GM21825 (cell line): ENCODE data around the gene WDR6.
A peak's percentile ranks its signal among the peaks of the same experiment; 100 is the strongest.

Source experiments
- ATAC-seq: cut with Tn5 transposase; IDR thresholded peaks from one replicate; pipeline ENCODE4 v1.9.1; 2021; ENCODE audit warnings: mild to moderate bottlenecking, moderate library complexity; ENCODE audit not compliant: unreplicated experiment

WDR6 gene, protein sequence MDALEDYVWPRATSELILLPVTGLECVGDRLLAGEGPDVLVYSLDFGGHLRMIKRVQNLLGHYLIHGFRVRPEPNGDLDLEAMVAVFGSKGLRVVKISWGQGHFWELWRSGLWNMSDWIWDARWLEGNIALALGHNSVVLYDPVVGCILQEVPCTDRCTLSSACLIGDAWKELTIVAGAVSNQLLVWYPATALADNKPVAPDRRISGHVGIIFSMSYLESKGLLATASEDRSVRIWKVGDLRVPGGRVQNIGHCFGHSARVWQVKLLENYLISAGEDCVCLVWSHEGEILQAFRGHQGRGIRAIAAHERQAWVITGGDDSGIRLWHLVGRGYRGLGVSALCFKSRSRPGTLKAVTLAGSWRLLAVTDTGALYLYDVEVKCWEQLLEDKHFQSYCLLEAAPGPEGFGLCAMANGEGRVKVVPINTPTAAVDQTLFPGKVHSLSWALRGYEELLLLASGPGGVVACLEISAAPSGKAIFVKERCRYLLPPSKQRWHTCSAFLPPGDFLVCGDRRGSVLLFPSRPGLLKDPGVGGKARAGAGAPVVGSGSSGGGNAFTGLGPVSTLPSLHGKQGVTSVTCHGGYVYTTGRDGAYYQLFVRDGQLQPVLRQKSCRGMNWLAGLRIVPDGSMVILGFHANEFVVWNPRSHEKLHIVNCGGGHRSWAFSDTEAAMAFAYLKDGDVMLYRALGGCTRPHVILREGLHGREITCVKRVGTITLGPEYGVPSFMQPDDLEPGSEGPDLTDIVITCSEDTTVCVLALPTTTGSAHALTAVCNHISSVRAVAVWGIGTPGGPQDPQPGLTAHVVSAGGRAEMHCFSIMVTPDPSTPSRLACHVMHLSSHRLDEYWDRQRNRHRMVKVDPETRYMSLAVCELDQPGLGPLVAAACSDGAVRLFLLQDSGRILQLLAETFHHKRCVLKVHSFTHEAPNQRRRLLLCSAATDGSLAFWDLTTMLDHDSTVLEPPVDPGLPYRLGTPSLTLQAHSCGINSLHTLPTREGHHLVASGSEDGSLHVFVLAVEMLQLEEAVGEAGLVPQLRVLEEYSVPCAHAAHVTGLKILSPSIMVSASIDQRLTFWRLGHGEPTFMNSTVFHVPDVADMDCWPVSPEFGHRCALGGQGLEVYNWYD

DNA sequence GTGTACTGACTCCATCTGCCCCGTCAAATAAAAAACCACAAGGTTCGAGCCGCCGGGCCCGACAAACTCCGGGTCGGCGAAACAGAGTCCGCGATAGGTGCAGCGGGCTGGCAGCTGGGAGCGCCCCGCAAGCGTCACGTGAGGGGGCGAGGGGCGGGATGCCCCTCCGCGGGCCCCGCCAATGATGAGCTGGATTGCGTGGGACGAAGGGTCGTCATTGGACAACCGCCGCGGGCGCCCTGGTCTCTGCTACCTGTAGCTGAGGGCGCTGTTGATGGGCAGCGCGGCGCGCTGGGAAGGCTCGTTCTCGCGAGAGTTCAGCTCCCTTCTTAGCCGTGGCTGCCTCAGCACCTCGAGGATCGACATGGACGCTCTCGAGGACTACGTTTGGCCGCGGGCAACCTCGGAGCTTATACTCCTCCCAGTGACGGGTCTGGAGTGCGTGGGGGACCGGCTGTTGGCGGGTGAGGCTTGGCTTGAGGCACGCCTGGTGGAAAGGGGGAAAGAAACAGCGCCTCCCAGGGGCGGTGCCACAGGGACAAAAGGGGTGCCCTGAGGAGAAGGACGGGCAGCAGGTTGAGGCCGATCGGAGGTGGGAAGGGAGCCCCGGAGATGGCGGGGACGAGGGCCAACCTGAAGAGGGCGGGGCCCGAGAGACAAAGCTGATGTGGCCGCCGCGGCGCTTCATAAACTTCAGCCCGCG, at the start of gene WDR6:
TSS of gene WDR6 (plus strand) at position 324 of the 703 bp plus-strand sequence. CDS start at position 365, 41 bp downstream.
- peak; percentile 87 for ATAC-seq

DNA sequence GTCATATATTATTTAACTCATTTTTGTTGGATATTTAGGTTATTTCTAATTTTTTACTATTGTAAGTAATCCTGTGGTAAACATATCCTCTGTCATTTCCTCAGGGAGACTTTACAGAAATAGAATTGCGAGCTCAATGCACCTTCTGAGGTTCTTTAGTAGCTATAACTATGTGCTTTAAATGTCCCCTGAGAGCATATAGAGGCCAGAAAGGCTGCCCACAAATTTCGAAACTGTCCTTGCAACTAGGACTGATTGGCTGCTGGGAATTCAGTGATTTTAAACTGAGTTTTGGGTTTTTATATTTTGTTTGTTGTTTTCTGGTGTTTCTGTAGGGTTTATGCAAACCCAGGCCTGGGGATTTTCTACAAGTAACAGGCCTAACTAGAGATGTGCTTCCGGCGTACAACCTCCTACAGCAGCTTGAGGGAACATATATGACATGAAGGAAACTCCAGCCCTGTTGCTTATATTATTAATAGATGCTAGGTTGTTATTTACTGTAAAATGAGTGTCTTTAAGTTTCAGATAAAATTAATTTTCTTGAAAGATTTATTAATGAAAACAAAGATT, 46.3 kb upstream of the WDR6 start:
- no peak for ATAC-seq

DNA sequence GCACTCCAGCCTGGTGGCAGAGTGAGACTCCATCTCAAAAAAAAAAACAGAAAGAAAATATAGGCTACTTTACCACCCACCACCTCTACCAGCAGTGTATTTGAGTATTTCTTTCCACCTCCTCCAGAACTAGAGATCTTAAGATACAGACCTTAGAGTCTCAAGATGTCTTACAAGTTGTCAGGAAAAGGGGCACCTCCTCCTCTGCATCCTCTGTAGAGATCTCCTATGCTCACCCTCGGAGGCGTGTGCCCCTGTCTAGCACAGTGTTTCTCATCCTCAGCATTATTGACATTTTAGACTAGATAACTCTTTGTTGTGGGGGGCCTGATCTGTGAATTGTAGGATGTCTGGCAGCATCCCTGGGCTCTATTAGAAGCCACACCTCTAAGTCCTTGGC, 44.9 kb upstream of the WDR6 start:
- ATAC-seq, result no peak

DNA sequence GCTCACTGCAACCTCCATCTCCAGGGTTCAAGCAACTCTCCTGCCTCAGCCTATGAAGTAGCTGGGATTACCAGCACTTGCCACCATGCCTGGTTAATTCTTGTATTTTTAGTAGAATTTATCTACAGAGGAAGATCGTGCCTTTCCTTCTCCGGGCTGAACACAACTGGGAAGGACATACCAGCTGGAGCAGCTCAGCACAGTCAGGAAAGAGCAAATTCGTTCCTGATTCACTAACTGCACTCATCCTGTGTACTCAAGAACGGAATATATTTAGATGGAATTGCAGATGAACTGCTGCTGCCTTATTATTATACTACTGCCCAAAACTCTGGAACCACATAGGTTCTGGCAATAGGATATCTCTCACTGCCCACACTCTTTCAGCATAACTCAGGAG, 44.3 kb upstream of the WDR6 start:
- ATAC-seq, result no peak

DNA sequence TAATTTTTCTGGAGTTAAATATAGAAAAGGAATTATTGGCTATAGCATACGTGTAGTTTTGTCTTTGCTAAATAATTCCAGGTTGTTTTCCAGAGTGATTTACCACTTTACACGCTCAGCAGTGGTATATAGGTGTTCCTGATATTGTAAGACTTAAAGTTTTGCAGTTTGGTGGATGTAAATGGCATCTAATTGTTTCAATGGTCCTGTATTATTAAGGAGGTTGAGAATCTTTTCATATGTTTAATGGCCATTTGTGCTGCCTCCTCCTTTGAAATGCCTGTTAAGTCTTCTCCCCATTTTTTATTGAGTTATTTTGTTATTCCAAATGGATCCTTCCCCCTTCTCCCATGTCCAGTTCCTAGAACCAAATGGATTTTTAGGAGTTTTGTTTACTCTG, 43.6 kb upstream of the WDR6 start:
- ATAC-seq, result no peak

DNA sequence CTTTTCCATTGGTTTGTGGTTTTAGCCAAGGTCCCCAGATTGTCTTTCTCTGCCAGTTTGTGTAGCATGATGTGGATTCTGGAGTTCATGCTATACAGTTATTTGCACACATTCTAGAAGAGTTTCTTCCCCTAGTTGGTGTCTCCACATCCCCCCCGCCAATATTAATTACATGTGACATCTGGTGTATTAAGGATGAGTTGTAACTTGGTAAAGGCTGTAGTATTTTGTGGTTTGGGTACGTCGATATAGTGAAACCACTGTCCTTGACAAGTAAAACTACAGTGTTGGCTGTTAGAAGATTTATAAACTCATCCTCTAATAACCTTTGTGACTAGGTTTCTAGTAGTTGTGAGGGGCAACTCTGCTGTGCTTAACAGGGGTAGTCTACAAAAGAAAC, 40.8 kb upstream of the WDR6 start:
- no peak for ATAC-seq

DNA sequence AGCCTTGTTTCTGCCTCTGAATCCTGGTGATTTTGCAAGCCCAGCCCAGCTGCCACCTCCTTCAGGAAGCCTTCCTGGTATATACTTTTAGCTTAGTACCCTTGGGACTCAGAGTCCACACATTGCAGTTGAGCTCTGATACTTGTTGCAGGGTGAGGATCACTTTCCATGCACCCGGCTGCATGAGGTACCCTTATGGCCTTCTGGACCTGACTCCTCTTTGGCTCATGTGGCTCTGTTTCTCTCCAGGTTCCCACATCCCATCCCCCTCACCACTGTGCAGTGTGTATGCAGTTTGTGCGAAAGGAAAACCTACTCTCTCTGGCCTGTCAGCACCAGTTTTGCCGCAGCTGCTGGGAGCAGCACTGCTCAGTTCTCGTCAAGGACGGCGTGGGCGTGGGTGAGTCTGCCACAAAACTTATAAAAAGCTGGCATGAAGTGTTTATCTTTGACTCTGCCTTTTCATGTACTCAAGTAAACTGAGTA, 40.3 kb upstream of the WDR6 start:
- no peak for ATAC-seq

DNA sequence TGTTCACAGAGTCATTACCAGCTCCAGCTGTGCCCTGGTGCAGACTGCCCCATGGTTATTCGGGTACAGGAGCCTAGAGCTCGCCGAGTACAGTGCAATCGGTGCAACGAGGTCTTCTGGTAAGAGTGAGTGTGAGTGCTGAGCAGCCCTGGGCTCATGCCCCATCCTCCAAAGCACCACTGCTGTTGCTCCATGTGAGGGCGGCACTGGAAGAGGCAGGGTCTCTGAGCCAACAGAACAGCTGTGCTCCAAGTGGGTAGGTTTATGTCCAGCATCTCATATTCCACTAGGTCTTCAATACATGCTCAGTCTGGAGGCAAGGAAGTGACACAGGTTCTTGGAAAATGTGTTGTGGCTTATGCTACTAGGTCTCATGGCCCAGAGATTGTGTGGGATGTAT, 36.6 kb upstream of the WDR6 start:
- ATAC-seq, result no peak

DNA sequence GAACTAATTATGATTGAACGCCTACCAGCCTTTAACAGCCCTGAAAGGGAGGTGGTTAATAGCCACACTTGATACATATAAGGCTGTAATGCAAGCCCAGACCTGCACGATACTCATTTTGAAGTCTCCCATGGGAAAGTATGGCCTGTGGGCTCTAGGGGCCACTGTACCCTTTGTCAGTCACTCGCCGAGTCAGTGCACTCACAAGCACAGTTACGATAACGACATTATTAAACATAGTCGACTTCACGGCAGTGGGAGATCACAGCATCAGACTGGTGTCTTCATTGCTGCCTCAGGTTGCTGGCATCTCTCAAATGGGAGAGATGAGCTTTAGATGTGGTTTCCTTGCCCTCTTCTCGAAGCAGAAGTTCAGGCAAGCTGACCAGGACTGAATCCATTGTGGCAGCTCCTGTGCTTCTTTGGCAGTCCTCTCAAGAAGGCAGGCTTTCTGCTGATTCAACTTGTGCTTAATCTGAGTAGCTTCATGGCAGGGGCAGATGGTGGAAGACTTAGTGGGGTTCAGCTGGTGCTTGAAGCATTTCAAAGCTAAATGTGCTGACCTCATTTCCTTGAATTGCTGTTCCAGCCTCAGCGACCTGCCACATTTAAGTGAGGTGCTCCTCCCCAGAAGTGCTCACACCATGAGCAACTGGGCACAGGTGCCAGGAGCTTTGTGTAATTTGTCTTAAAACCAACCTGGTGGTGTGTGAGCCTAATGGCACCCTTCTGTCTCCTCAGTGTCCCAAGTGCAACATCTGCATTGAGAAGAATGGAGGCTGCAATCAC, 32.9 kb upstream of the WDR6 start:
- no peak for ATAC-seq

DNA sequence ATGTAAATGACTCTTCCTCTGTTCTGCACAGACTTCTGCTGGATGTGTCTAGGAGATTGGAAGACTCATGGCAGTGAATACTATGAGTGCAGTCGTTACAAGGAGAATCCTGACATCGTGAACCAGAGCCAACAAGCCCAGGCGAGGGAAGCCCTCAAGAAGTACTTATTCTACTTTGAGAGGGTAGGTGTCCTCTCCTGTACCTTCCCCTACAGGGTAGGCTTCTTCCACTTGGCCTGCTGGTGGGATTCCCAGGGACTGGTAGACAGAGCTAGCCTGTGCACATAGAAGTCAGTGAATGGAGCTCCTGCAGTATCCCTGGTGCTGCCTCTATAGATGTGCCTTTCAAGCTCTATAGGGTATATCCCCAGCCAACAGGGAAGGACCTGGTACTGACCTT, 27.7 kb upstream of the WDR6 start:
- no peak for ATAC-seq

DNA sequence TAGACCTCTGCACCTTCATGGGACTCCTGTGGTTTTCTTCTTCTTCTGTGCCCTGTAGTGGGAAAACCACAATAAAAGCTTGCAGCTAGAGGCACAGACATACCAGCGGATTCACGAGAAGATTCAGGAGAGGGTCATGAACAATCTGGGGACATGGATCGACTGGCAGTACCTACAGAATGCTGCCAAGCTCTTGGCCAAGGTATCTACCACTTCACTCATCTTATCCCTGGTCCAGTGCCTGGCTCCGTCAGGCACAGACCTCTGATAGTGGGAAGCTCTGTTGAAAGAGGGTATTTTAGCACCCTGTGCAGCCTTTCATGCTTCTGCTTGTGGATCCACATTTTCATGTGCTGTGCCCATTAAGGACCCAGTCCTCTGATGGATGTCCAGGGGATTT, 26.9 kb upstream of the WDR6 start:
- no peak for ATAC-seq

DNA sequence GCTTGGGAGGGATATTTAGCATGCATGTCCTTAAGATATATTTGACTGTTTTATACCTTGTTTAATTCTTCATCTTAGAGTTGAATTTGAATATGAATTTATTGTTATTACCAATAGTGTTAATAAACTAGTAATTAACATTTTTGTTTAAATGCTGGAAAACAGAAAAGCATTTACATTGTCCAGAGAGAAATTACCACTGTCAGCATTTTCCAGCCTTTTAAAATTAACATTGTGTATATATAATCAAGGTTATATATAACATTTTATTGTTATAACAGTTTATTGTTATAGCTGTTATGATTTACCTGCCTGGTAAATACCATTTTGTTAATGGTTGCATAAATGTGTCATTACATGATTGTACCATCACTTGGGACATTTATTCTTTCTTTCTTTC, 25.2 kb upstream of the WDR6 start:
- ATAC-seq, result no peak

DNA sequence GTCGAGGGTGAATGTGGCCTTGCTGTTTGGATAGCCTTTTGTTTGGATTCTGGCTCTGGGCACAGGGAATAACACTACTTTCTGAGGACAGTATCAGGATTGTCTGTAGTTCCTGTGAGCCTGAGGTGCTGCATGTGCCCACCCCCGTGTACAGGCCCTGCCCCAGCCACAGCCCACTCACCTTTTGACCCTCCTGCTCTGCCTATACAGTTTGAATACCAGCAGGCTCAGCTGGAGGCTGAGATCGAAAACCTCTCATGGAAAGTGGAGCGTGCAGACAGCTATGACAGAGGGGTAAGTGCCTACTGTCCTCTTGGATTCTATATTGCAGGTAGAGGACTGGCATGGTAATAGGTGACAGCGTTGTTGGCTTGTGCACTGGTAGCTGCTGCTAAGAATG, 24.5 kb upstream of the WDR6 start:
- no peak for ATAC-seq

DNA sequence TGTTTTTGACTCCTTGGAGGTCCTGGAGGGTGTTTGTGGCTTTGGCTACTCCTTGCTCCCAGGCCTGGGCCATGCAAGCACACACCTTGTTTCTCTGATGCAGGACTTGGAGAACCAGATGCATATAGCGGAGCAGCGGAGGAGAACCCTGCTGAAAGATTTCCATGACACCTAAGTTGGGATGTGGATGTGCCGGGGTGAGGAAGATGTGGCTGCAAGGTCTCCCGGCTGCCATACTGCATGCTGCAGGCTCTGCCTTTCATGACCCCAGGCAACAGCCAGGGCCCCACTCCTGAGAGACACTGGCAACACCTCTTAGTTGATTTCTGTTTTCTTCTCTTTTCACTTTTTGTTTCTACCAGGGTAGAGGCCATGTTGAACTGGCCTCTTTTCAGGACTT, 24.1 kb upstream of the WDR6 start:
- ATAC-seq, result no peak

DNA sequence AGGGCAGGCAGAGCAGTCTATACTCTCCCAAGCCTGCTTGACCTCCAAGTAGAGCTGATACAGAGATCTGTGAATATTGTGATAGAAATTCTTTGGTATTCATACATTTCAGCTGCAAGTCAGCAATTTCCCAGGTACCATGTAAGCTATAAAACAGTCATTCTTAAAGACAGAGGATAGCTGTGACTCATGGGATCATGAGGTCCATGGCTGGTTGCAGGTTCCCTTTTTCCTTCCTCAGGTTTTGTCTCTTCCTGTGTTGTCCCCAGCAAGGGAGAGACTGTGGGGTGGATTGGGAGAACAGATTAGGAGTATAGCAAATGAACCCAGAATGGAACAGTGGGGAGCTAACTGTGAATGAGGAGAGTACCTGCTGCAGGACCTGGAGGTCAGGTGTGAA, 22.5 kb upstream of the WDR6 start:
- ATAC-seq, result no peak

DNA sequence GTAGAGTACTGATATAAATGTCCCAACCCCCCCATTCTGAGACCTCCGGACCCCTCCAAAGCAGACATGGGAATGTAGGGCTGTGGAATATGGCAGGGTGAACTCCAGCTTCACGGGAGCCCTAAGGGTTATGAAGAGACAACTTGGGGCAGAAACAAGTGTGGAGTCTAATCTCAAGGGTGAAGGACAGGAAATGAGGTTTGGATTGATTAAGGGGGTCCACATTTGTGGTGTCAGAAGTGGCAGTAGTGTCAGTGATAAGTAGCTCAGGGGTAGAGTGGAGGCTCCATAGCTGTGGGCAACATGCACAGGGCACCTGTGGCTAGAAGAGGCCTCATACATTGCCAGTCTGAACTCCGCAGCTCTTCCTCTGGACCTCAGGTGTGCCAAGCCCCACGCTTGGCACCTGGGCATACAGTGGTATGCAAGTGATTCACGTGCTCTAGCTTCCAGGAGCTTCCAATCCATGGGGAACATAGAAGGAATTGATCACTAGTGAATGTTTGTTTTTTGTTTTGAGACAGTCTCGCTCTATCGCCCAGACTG, 21.3 kb upstream of the WDR6 start:
- no peak for ATAC-seq

DNA sequence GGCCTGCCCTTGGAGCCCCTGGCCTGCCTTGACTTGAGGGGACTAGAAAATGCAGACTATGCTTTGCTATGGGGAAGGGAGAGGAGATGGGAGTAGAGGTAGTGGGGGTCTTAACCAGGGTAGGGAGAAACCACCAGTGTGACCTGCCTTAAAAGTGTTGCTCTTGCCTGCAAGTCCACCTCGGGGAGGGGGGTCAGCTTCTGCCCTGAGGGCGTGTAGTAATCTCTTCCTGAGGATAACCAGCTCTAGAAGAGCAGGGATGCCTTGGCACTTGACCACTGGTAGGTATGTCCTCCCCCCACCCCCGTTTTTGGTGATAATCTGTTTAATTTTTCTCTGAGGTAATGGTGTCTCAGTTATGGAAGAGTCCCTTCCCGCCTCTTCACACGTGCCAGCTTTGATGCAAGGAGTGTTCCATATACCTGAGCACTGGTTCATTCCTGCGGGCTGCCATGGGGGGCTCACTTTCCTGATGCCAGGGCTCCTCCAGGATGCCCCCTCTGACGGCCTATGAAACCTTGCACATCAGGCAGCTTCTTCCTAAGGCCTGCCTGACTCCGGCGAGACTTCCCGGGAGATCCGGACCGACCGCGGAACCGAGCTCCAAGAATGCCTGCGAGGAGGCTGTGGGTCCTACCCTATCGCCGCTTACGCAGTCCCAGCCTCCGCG, 17.9 kb upstream of the WDR6 start:
- no peak for ATAC-seq

DNA sequence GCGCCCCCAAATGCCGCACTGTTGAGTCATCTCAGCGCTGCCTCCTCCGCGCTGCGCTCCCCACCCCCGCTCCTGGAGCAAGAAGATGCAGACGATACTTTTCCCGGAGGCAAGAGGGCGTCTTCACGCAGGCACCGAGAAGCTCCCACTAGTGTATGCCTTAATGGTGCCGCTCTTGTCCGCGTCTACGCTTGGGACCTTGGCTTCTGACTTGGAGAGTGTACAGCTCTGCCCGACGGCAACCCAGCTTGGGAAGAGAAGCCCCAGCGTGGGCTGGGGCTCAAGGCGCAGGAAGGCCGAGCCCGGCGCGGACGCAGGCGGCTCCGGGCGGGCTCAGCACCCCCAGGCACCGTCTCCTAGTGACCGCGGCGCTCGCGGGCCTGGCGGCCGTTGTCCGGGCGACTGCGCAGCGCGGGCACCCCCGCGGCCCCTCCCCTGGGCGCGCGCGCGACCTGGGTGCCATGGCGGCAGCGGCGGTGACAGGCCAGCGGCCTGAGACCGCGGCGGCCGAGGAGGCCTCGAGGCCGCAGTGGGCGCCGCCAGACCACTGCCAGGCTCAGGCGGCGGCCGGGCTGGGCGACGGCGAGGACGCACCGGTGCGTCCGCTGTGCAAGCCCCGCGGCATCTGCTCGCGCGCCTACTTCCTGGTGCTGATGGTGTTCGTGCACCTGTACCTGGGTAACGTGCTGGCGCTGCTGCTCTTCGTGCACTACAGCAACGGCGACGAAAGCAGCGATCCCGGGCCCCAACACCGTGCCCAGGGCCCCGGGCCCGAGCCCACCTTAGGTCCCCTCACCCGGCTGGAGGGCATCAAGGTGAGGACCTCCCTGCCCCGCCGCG, 17.2 kb upstream of the WDR6 start, which contains the start of gene P4HTM:
TSS of gene P4HTM (plus strand) at position 446 of the 840 bp plus-strand sequence. CDS start at position 462, 16 bp downstream.
- peak; percentile 58 for ATAC-seq
